GOT3 (cell line): ENCODE results near the gene WWOX.
"Not testable (repeated sequence)": the region's sequence is repeated elsewhere in the genome, so short reads cannot be mapped to it uniquely, and the experiment has no call there.

Experiments
- DNase-seq: peaks from one replicate; lab custom pipeline; 2025; ENCODE audit warnings: mixed read lengths; lab: John Stamatoyannopoulos, UW

The WWOX gene

DNA sequence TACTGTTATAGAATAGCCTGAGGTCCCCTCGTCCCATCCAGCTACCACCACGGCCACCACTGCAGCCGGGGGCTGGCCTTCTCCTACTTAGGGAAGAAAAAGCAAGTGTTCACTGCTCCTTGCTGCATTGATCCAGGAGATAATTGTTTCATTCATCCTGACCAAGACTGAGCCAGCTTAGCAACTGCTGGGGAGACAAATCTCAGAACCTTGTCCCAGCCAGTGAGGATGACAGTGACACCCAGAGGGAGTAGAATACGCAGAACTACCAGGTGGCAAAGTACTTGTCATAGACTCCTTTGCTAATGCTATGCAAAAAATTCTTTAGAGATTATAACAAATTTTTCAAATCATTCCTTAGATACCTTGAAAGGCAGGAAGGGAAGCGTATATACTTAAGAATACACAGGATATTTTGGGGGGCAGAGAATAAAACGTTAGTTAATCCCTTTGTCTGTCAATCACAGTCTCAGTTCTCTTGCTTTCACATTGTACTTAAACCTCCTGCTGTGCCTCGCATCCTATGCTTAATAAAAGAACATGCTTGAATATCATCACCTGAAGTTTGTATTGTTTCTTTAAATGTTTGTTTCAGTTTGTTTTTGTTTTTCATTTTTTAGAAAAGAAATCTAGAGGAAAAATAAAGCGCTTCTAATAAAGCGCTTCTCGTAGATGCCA, 1112.8 kb downstream of the WWOX start:
- DNase-seq = no peak

DNA sequence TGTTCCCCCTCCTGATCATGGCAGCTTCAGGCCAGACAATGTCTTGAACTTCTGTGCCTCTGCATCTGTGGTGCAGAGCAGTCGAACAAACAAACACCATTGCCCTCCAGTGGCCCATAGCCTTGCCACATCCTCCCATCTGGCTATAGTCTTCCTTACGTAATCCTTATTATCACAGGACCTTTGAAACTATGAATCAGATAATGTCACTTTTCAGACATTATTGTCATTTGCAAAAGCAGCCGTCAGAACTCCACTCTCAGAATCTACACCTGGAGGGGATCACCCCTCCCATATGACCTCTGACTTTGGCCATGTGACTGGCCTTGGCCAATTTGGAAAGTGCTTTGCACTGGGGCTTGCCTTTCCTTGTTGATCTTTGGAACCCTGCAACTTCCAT, 1113.8 kb downstream of the WWOX start:
- no peak for DNase-seq

DNA sequence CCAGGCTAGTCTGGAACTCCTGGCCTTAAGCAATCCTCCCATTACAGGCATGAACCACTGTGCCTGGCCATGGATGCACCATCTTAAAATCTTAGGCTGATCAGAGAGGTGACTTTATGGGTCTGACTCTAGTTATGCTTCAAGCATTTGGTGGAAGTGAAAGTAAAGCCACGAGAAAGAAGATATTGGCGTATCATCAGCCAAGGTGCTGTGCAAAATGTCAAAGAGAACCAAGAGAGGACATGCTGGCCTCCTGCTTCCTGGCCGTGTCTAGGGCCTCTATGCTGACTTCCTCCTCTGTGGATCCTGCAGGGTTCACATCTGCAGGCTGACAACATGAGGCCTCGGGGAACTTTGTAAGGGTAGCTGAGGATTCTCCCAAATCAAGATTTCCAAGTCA, 1115.8 kb downstream of the WWOX start:
- no peak for DNase-seq

DNA sequence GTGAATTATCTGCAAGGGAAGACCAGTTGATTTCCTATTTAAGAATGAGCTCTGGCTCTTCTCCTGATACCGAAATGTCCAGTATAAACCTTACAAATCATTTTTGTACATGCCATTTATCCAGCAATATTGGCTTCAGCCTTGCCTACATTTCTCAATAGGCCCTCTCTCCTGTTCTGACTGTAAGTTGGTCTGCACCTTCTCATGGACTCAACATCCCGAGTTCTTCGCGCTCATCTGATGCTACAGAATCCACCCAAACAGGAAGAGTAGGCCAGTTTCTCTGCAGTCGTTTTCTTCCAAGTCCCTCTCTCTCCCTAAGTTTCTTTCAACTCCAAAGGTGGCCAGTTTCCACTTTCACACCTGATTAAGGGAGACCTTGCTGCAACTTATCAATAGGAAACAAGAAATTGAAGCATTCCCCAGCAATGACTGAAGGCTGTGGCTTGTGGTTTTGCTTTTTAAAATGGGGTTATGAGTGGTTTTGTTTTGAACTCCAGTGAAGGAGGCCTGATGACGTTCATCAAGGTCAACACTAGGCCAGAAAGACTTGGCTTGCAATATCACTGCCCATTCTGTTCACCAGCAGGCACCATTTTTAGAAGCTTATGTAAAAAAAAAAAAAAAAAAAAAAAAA, 1118.0 kb downstream of the WWOX start:
- no peak for DNase-seq

DNA sequence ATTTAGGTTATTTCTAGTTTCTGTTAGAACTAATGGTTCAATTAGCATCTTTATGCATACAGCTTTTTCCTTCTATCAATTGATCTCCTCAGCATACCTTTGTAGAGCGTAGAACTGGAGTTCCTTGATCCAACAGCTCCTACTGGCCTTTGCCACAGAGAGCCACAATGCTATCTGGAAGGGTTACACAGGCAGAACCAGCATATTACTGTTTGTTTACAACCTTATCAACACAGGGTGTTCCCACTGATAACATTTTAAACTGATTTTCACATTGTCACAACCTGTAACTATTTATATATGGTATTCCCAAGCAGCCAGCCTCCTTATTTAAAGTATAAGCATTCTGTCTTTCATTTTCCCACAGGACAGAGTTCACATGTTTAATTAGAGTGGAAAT, 1118.9 kb downstream of the WWOX start:
- DNase-seq = no peak

DNA sequence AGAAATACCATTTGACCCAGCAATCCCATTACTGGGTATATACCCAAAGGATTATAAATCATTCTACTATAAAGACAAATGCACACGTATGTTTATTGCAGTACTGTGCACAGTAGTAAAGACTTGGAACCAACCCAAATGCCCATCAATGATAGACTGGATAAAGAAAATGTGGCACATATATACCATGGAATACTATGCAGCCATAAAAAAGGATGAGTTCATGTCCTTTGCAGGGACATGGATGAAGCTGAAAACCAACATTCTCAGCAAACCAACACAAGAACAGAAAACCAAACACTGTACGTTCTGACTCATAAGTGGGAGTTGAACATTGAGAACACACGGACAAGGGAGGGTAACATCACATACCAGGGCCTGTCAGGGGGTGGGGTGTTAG, 1126.5 kb downstream of the WWOX start:
- not testable (repeated sequence) for DNase-seq

DNA sequence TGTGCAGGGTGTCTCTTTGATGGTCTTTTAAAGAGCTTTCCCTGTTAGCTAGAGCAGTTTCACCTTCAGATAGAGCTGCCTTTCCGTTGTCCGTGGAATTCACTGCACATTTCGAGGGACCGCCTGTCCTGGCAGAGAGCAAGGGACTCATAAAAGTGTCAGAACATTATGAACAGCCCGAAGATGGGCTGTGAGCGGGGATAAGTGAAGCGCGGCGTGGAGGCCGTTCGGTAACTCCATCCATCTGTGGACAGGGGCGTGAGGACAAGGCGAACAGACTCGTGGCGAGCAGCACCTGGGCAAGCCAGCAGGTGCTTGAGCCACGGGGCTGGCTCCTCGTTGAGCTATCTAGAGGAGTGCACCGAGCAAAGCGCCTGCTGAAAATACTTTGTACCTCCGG, 1129.9 kb downstream of the WWOX start:
- no peak for DNase-seq

DNA sequence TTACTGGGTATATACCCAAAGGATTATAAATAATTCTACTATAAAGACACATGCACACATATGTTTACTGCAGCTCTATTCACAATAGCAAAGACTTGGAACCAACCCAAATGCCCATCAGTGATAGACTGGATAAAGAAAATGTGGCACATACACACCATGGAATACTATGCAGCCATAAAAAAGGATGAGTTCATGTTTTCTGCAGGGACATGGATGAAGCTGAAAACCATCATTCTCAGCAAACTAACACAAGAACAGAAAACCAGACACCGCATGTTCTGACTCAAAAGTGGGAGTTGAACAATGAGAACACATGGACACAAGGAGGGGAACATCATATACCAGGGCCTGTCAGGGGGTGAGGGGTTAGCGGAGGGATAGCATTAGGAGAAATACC, 1146.2 kb downstream of the WWOX start:
- DNase-seq = not testable (repeated sequence)

DNA sequence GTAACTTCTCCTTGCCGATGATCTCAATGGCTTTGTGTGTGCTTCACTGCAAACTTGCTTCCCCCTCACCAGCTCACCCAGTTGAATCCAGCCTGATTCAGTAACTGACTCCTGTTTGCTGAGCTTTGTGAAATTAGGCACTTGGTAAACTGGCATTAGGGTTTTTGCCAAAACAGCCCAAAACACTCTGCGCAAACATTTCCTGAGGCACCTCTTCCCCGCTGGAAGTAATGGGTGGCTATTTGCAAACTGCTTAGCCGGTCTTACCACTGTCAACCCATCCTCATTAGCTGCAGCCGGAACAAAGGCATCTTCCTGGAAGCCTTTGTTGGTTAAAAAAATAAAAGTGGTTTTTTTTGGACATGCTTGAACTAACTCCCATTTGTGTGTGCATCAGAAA, 1147.9 kb downstream of the WWOX start:
- no peak for DNase-seq

DNA sequence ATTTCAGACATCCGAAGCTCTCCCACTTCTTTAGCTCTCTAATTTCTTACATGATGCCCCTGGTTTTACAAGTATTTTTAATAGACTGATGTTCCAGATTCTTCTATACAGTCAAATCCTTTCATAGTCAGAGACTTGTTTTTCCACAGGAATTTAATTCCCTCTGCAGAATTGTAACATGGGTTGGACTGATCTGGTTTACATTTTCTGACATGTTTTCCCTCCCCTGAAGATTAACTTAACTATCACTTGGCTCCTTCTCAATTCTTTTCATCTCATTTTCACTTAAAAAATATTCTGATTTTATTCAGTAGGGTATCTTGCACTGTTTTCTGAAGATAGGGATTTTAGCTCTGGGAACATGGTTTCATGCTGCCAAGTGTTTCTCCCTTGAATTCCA, 1148.9 kb downstream of the WWOX start:
- no peak for DNase-seq

DNA sequence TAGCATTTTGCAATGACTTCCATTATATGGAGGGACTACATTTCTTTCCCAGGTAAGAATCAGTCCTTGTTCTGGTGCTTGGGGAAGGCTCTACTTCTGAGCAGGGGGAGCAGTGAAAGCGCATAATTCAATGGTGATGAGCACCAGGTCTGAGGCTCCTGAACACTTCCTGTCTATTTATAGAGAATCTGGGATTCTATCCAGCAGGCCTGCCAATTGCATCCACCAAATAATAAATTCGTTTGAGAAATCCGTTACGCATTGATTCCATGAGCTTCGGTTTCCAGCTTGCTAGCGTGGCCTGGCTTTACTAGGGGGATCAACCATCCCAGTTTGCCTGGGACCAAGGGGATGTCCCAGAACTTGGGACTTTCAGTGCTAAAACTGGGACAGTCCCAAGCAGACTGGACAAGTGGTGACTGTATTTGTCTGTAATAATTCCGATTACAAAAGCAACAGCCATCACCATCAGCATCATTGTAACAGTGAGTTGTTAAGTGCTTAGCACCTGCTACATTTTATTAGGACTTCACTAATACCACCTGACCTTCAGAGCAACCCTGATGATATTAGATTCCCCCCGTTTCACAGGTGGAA, 1151.1 kb downstream of the WWOX start:
- no peak for DNase-seq

DNA sequence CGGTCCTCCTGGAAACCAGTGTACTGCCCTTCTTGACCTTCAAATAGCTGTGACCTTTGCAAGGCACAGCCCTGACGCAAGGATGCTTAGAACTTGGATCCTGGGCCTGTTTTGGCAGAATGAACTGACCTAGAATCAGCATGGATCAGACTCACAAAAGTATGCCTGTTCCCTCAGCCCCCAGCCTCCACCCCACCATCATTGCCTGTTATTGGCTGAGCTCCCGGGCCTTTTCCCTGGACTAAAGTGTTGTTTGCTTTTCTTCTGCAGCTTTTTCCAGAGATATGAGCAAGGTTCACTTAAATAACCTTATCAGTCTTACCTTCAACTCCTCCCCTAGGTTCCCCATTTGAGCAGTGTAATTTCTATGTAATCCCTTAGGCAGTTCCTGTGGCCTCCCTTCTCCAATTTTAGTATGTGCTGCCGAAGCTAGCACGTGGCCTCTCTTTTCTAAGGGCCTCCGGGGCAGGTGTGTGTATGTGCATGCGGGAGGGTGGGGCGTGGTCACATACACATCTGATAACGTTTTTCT, 1153.7 kb downstream of the WWOX start:
- DNase-seq = no peak

DNA sequence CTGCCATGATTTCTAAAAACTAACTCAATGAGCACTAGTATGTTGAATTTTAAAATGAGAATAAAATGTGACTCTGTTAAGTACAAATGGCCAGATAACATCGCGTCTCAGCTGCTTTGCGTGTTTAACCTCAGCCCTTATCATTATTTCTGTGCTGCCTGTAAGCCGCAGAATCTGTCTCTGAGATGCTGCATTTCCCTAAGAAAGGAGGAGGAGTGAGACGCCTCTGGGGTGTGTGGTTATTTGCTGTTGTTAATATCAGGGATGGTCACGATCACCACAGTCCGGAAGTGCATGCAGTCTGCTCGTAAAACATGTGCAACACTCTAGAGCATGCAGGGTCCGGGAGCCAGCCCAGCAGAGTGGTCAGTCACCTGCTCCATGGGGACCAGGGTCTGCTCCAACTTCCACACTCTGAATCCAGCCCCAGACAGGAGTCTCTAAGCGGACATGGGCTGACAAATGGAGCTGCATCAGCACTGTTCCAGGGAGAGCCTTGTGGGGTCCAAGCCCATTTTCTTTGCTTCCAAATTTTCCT, 1158.6 kb downstream of the WWOX start:
- no peak for DNase-seq

DNA sequence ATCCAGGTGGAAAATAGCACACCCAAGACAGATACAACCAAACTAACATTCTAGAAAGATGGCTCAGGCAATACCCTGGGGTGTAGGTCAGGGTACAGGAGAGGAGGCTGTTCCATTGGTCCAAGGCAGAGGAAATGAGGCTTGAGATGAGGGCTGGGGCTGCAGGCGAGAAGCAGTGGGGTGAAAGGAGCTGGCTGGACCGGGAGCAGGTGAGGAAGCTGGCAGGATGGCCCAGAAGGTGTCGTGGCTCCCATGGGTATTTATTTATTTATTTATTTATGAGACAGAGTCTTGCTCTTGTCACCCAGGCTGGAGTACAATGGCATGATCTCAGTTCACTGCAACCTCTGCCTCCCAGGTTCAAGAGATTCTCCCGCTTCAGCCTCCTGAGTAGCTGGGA, 1161.4 kb downstream of the WWOX start:
- not testable (repeated sequence) for DNase-seq

DNA sequence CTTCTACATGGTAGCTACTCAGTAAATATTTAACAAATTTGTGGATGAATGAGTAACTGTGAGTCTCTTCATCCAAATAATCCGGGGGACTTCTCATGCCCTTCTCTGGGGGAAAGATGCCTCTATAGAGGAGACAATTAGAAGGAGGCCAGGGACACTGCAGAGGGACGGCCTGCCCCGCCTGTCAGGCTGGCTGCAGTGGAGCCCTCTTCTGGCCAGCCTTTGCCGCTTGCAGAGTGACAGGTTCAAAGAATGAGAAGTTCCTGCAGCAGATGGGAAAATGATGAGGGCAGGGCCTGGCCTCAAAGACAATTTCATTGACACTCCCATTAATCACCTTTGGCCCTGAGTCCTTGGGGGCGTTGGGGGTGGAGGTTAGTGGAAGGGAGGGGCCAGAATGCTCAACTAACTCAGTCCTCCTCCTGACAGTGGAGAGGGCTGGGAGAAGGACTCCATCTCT, 1162.1 kb downstream of the WWOX start:
- DNase-seq = no peak

DNA sequence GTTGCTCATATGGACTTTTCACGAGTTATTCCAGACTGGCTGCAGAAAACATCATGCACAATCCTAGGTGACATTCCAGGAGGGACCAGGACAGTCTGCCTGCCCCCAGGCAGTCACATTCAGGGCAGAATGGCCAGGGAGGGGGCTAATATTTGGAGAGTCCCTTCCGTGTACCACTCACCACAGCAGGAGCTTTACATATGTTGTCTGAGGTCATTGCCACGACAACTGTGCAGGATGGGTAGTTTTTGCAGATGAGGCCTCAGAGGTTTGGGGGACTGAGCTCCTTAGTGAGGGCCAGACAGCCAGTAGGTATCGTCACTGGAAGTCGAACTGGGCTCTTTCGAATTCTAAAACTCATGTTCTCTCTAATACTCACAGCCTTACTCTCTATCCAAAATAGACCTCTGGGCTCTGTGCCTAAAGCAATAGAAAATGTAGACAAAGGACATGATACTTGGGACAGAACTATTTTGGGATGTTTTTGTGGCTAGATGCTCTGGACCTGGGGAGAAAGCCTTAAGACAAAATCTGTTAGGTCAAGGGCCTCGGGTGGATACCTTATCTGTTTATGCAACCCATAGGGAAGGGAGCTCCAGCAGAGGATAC, 1162.6 kb downstream of the WWOX start:
- no peak for DNase-seq
